ENCODE measurements around the gene IZUMO1.

DNA sequence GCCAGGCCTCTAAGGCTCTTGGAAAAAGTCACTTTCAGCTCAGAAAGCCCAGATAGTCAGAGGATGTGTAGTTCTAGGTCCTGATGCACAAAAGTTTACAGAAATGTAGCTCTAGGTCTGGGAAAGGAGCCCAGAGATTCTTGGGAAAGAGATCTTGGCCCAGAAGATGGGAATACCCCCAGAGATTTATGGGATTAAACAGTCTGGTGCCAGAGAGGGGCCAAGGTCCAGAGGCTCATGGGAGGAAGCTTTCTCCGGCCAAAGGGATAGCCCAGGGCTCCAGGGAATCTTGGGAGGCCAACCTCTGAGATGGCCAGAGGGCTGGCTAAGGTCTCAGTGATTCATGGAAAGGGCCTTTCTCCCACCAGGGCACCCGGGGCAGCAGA, 49.0 kb upstream of the IZUMO1 start:
- TF ChIP-seq POLR2A (IDR thresholded peaks at IDR 0.05) (no peak), CTCF (IDR thresholded peaks at IDR 0.05) (no peak)

Data from Peyer's patch (tissue), 4 donors.